Nephron (organoid): Measurements from ENCODE around the gene CASK.
A peak's percentile ranks its signal among the peaks of the same experiment; 100 is the strongest.

Experiments used
- H3K27ac Mint-ChIP-seq, 3 experiments: 2 replicates each; pipeline ENCODE4 v1.8.0; 2020; ENCODE audit warnings: mixed read lengths in 3 of 3, mild to moderate bottlenecking in 2 of 3, moderate library complexity in 1 of 3
- H3K27me3 Mint-ChIP-seq: 2 replicates; pipeline ENCODE4 v1.8.0; 2021; ENCODE audit warnings: low read depth, mild to moderate bottlenecking, moderate library complexity, mixed read lengths
- H3K36me3 Mint-ChIP-seq: 2 replicates; pipeline ENCODE4 v1.8.0; 2020; ENCODE audit warnings: low read depth, mixed read lengths
- H3K4me1 Mint-ChIP-seq: 2 replicates; pipeline ENCODE4 v1.8.0; 2020; ENCODE audit warnings: mixed read lengths
- H3K4me3 Mint-ChIP-seq, 3 experiments: 2 replicates each; pipeline ENCODE4 v1.8.0; 2020; ENCODE audit warnings: mild to moderate bottlenecking in 3 of 3, mixed read lengths in 3 of 3, moderate library complexity in 2 of 3
- H3K9me3 Mint-ChIP-seq: 2 replicates; pipeline ENCODE4 v1.8.0; 2020; ENCODE audit warnings: mixed read lengths
- TF ChIP-seq, protein P1 (sequence below), 3 experiments: fragments of 200-600 bp; sonication (generic); IDR thresholded peaks; one replicate each; pipeline ENCODE4 v1.5.0; 2021; ENCODE audit warnings: antibody characterized with exemption in 3 of 3; ENCODE audit not compliant: unreplicated experiment in 3 of 3

The CASK gene, protein sequence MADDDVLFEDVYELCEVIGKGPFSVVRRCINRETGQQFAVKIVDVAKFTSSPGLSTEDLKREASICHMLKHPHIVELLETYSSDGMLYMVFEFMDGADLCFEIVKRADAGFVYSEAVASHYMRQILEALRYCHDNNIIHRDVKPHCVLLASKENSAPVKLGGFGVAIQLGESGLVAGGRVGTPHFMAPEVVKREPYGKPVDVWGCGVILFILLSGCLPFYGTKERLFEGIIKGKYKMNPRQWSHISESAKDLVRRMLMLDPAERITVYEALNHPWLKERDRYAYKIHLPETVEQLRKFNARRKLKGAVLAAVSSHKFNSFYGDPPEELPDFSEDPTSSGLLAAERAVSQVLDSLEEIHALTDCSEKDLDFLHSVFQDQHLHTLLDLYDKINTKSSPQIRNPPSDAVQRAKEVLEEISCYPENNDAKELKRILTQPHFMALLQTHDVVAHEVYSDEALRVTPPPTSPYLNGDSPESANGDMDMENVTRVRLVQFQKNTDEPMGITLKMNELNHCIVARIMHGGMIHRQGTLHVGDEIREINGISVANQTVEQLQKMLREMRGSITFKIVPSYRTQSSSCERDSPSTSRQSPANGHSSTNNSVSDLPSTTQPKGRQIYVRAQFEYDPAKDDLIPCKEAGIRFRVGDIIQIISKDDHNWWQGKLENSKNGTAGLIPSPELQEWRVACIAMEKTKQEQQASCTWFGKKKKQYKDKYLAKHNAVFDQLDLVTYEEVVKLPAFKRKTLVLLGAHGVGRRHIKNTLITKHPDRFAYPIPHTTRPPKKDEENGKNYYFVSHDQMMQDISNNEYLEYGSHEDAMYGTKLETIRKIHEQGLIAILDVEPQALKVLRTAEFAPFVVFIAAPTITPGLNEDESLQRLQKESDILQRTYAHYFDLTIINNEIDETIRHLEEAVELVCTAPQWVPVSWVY

DNA sequence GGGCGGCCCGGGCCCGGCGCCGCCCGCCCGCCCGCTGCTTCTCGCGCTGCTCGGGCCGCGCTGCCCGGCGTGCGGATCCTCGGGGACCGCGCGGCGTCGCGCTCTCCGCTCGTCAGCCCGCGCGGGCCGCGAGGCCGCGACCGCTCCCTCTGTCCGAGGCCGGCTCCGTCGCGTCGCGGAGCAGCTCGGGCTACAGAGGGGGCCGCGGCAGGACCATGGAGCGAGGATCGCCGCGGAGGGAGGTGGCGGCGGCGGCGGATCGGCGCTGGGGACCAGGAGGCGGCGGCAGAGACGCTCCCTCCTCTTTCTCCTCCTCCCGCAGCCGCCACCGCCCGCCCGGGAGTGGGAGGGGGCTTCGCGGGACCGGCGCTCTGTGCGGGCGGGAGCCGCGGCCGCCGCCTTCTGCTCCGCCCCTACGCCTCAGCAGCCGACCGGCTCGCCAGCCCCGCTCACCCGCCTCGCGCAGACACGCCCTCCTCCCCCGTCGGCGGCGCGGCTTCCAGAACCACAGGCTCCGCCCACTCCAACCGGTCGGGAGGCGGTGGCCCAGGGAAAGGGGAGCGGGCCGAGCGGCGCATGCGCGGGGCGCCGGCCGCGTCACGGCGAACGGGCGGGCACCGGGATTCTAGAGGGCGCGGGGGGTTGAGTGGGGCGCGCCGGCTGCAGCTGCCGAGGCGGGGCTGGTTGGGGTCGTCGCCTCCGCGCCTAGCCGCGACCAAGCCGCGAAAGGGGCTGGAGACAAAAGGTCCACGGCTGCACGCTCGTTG, at the start of gene CASK:
CASK (minus strand) TSS at position 344 of the 767 bp plus-strand sequence. CDS start 566 bp downstream, outside the sequence.
- H3K4me1 Mint-ChIP-seq = peaks cover 17% of the 10 kb centered on the region
- H3K9me3 Mint-ChIP-seq = no peaks in the 10 kb centered on the region
- H3K4me3 Mint-ChIP-seq = peak within 1 kb of the TSS; percentile 91 to 94 (median 94)
- peaks cover 4% of the 10 kb centered on the region for H3K27me3 Mint-ChIP-seq
- TF ChIP-seq, protein P1, sequence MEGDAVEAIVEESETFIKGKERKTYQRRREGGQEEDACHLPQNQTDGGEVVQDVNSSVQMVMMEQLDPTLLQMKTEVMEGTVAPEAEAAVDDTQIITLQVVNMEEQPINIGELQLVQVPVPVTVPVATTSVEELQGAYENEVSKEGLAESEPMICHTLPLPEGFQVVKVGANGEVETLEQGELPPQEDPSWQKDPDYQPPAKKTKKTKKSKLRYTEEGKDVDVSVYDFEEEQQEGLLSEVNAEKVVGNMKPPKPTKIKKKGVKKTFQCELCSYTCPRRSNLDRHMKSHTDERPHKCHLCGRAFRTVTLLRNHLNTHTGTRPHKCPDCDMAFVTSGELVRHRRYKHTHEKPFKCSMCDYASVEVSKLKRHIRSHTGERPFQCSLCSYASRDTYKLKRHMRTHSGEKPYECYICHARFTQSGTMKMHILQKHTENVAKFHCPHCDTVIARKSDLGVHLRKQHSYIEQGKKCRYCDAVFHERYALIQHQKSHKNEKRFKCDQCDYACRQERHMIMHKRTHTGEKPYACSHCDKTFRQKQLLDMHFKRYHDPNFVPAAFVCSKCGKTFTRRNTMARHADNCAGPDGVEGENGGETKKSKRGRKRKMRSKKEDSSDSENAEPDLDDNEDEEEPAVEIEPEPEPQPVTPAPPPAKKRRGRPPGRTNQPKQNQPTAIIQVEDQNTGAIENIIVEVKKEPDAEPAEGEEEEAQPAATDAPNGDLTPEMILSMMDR (IDR thresholded peaks at IDR 0.05; ENCODE audit: unreplicated experiment in 3 of 3) = no peak
- H3K36me3 Mint-ChIP-seq = no peaks in the 10 kb centered on the region
- H3K27ac Mint-ChIP-seq = peak within 1 kb of the TSS; percentile 86 to 93 (median 91)

DNA sequence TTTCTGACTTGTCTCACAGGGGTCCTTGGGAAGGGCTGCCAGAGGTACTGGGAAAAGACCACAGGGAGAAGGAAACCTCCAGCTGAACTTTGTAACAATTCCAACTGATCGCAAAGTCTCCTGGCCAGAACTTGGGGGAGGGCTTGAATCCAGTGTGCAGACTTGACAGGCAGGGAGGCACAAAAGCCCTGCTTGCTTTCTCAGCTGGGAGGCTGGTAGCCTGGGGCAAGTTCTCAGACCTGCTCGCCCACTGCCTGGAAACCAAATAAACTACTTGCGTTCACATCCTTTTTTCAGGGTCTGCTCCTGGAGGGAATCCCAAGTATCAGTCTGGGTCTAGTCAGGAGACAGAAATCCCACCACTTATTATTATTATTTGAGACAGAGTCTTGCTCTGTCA, 48.0 kb upstream of the CASK start:
- Mint-ChIP-seq H3K36me3 (no peaks in the 10 kb centered on the region), H3K4me1 (no peaks in the 10 kb centered on the region), H3K9me3 (peaks cover 8% of the 10 kb centered on the region), H3K27ac (no peak overlapping the region), H3K27me3 (no peaks in the 10 kb centered on the region), H3K4me3 (no peak overlapping the region)
- TF ChIP-seq, protein P1 (IDR thresholded peaks at IDR 0.05; ENCODE audit: unreplicated experiment in 3 of 3) = no peak

DNA sequence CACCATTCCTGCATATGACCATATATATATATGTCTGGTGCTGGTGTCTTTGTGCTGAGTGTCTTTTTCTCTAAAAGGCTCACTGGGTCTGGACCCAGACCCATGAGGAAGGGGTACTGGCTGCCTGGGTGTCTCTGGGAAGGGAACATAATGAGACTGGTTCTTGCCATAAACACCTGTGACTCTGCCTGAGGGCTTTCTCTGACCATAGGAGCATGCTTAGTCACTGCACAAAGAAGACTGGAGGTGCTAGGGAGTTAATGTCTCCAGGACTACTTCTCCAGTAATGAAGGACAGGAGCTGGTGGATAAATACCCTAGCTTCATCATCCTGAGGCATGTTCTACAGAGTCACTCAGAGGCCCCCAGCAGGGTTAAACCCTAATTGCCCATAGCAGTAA, 47.1 kb upstream of the CASK start:
- no peaks in the 10 kb centered on the region for H3K4me1 Mint-ChIP-seq
- no peaks in the 10 kb centered on the region for H3K36me3 Mint-ChIP-seq
- no peak overlapping the region for H3K4me3 Mint-ChIP-seq
- H3K27me3 Mint-ChIP-seq = no peaks in the 10 kb centered on the region
- TF ChIP-seq, protein P1 (IDR thresholded peaks at IDR 0.05; ENCODE audit: unreplicated experiment in 3 of 3) = no peak
- no peak overlapping the region for H3K27ac Mint-ChIP-seq
- H3K9me3 Mint-ChIP-seq = peaks cover 10% of the 10 kb centered on the region

DNA sequence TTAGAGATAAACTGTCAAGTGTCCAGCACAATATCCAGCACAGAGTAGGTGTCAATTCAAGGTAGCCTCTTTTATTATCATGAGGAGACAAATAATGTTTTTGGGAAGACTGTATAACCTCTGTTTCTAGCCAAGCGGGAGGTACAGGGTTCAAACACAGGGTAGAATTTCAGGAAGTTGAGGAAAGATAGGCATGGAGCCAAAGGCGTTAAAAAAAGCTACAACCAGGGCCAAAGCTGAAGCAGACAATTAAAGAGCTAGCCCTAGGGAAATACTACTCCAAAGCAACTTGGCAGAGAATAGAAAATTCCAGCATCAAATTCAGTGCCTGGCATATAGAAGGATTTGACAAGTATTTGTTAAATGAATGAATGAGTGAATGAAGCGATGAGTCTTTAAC, 40.0 kb upstream of the CASK start:
- H3K27ac Mint-ChIP-seq = no peak overlapping the region
- H3K9me3 Mint-ChIP-seq = peaks cover 15% of the 10 kb centered on the region
- H3K4me3 Mint-ChIP-seq = no peak overlapping the region
- H3K27me3 Mint-ChIP-seq = peaks cover 4% of the 10 kb centered on the region
- H3K4me1 Mint-ChIP-seq = no peaks in the 10 kb centered on the region
- TF ChIP-seq, protein P1 (IDR thresholded peaks at IDR 0.05; ENCODE audit: unreplicated experiment in 3 of 3) = no peak
- H3K36me3 Mint-ChIP-seq = no peaks in the 10 kb centered on the region

DNA sequence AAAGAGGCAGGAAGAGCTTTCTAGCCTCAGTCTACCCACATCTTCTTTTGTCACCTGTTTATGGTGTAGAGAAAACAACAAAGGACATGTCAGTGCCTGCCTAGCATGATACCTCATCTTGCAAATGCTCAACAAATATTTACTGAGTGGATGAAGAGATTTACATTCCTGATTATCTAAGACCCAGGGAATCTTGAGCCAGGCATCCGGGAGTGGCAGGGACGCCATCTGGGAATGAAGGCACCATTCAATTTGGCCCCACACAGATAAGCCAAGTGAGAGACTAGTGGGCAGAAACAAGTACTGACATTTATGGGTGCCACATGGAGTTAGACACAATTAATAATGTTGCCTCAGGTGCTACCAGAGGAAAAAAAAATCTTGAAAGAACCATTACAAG, 36.8 kb upstream of the CASK start:
- Mint-ChIP-seq H3K4me1 (no peaks in the 10 kb centered on the region), H3K4me3 (no peak overlapping the region), H3K27me3 (peaks cover 4% of the 10 kb centered on the region), H3K27ac (no peak overlapping the region), H3K36me3 (no peaks in the 10 kb centered on the region), H3K9me3 (peaks cover 7% of the 10 kb centered on the region)
- TF ChIP-seq, protein P1 (IDR thresholded peaks at IDR 0.05; ENCODE audit: unreplicated experiment in 3 of 3) = no peak
